NCI-H774 (cell line): ENCODE measurements around the gene KRTAP5-1.

Experiments used
- DNase-seq: peaks from one replicate; lab custom pipeline; 2025; lab: John Stamatoyannopoulos, UW

KRTAP5-1 gene

DNA sequence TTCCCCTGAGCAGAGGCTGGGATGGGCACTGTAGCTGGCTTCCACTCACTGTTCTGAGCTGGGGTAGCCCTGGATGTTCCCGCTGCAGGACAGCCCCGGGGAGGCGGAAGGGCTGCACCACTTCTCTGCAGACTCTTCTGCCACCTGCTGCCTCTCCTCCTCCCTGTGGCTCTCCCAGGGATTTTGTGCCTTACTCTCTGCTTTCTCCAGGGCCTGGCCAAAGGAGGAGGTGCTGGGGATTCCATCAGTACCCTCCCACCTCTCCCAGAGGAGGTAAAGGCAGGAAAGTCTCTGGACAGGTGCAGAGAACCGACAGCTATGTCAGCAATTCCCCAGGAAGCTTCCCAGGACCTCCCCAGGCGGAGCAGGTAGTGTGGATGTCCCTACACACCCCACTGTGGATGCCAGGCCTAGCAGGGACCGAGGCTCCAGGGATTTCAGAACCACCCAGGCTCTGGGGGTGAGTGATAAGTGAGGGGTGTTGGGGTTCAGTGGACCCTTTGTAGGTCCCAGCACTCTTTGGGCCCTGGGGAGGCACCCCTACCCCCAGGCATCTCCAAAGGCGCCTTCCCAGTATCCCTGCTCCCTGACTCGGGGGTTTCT is 24.3 kb downstream of the KRTAP5-1 start:
- no peak for DNase-seq

DNA sequence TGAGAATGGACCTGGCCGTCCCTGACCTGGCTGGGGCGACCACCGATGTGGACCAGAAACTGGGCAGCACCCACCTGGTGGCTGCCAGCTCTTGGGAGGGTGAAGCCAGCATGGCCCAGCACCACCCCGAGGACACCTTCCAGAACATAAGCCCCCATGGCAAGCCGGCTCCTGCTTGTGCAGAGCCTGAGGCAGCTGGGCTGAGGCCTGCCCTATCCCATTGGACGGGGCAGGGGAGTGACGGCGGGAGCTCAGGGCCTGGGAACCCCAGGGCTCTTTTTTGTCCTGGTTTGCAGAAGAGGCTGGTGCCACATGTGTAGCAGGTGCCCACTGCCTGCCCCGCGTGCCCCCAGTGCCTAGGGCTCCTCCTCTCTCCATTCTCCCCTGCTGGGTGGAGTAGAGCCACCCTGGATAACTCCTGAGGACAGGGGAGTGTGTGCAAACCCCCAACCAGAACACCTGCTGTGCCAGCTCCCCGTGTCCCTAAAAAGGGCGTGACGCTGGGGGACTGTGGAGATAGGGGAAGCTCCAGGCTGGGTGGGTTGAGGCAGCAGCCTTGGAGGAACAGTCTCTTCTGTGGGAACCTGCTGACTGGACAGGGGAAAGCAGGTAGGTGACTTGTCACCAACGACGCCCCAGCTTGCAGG is 25.0 kb downstream of the KRTAP5-1 start:
- DNase-seq = no peak

DNA sequence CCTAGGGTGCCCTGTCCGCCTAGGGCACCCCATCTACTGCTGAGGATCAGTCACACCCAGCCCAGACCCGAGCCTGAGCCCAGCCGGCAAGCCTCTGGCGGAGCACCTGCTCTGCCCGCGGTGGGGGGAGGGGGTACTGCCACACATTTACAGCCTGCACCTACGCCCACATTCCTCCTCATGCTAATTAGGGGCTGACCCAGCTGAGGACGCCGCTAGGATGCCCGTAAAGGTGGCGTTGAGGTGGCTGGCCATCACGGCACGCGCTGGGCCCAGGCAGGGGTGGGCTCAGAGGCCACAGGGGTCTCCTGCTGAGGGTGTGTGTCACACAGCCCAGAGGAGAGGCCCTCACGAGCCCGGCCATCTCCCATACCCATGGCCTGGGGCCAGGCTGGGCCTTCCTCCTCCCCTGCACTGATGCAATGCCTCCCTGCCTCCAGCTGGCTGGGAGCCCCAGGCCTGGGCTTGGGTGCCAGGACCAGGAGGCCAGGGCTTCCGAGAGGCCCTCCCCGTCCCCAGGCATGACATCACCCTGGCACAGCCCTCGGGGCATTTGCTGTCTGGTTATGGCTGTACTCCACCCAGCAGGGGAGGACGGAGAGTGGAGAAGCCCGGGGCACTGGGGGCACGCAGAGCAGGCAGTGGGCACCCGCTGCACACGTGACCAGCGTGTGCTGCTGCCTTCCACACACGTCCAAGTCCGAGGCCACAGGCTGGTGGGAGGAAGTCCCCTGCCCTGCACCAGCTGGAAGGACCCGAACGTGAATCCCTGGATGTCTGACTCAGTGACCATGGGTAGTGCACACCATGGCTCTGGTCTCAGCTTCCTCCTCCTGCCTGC is 25.8 kb downstream of the KRTAP5-1 start:
- DNase-seq = no peak

DNA sequence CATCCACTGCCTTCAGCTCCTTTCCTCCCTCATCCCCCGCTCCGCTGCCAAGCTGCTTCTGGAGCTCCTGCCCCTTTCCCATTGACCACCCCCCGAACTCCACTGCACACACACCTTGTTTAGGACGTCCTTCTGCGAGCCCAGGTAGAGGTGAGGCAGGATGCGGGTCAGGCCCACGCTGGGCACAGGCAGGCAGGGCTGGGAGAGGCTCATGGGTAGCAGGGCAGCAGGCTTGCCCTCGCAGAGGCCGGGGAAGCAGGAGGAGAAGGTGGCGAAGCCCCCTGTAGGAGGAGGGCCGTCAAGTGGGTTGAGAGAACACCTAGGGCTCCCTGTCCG is 26.3 kb downstream of the KRTAP5-1 start:
- DNase-seq = no peak

DNA sequence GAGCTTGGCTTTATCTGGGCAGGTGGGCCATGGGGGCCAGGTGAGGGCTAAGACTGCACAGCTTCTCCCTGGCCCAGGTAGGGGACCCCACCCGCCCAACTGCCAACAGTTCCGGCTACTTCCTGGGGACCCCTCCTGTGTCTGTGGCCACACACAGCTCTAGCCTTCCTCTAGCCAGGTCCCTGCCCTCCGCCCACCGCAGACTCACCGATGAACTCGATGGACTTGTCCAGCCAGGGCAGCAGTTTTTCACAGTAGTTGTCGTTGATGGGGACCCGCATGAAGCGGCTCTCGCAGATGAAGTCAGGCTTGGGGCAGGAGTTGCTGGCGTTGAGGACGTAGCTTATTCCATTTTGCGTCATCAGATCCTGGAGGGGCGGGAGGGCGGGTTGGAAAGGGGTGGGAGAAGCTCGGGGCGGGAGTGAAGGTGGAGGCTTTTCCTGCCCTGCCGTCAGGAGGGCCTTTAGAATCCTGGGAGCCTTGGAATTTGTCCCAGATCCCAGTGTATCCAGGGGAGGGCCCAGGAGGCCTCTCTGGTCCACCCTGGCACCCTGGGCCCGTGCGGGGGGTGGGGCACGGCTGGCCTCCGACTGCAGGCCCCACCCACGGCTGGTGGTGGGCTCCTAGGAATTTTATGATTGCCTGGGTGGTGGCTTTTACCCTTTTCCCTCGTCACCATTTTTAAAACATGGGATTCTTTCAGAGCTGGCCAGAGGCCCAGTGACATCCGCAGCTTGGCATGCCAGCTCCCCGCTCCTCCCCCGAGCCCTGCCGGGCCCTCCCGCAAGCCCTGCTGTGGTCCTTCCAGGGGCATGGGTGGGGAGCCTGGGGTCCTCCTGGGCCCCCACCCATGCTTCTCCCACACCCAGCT is 26.9 kb downstream of the KRTAP5-1 start:
- DNase-seq = no peak

DNA sequence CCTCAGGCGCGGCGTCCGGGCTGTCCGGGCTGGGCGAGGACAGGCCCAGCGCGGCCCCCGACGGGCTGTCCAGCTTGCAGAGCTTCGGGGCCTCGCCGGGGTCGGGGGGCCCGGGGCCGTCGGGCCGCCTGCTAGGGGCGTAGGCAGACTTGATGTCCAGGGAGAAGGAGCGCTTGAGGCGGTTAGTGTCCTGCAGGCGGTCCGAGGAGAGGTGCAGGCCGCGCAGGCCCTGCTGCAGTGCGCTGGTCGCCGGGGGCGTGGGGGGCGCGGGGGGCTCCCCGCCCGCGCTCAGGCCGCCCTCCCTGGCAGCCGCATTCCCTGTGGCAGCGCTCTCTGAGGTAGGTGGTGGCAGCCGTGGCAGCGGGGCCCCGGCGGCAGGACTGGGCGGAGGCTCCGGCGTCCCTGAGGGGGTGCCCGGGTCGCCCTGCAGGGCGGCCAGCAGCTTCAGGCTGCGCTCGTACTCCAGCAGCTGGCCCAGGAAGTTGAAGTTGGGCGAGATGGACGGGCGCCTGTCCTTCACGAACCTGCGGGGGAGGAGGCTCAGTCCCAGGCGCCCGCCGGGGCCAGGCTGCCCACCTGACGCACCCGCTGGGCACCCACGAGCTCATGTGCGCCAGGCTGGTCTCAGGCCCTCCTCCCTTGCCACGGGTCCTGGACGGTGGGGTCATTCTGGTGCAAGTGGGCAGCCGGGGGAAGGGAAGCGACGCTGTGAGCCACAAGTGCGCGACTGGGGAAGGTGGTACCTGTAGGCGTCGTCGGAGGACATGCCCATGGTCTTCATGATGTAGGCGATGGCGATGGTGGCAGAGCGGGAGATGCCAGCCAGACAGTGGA is 27.8 kb downstream of the KRTAP5-1 start:
- no peak for DNase-seq

DNA sequence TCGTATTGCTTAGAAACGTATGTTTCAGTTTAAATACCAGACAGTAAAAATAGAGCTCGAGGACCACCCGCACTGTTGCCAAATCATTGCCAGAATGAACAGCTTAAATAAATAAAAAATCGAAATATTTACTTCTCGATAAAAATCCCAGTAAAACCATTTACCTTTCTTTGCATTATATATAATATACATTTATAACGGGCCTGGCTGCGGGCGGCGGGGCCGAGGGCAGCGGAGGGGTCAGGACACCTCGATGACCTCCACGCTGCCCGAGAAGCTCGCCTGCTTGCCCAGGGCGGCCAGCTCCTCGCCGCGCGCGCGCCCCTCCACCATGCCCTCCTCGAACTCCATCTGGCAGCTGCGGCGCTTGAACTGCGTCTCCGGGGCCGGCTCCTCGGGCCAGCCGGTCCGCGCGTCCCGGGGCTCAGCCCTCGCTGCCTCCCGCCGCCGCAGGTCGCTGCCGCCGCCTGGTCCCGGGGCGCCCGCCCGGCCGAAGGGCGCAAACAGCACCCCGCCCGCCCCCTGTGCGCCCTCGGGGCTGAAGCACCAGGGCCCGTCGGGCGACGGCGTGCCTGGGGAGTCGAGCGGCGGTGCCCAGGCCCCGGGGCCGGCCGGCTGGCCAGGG is 28.7 kb downstream of the KRTAP5-1 start:
- no peak for DNase-seq

DNA sequence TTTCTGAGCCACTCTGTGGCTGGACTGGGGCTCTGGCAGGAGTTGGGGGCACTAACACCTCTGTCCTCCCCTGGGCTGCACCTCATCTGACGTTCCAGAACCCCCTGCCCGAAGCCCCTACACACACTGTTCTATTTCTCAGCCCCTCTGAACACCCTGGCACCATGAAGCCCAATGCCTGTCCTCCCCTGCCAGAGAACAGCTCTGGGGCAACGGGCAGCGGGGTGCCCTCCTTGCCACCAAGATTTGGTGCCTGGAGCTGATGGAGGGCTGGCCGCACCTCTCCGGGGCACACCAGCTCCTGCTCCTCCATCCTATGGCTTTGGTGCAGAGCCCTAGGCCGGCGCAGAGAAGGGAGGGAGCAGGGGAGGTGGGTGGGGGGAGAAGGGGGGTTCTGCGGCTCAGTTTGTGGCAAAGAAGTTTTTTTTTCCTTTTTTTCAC is 29.4 kb downstream of the KRTAP5-1 start:
- DNase-seq = no peak

DNA sequence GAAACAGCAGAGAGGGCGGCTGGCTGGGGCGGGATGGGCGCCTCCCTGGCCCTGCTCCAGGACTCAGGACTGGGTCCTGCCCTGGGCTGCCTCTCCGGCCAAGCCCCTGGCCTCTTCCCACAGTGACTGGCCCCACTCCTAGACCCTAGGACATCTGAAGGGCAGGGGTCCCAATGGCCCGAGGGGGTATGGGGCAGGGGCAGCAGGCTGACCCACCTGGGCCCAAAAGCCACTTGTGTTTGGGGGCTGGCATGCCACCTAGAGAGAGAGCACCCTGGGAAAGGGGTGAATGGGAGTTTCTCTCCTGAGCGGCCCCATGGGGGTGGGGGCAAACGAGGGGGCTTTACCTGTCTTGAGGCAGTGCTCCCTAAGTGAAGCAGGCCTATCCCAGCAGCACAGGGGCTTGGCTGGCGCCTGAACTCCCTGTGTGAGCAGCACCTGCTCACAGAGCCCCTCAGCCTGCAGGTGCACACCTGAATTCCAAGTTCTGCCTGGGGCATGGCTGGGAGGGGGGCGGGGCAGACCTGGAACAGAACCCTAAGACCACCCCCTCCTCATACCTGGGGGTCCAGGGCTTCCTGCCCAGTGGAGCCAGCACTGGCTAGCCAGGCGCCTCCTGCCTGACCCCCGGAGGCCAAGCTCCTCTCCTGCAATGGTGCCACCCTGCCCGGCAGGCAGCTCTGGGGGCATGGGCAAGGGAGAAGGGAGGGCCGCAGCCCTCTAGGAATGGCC is 29.9 kb downstream of the KRTAP5-1 start:
- no peak for DNase-seq

DNA sequence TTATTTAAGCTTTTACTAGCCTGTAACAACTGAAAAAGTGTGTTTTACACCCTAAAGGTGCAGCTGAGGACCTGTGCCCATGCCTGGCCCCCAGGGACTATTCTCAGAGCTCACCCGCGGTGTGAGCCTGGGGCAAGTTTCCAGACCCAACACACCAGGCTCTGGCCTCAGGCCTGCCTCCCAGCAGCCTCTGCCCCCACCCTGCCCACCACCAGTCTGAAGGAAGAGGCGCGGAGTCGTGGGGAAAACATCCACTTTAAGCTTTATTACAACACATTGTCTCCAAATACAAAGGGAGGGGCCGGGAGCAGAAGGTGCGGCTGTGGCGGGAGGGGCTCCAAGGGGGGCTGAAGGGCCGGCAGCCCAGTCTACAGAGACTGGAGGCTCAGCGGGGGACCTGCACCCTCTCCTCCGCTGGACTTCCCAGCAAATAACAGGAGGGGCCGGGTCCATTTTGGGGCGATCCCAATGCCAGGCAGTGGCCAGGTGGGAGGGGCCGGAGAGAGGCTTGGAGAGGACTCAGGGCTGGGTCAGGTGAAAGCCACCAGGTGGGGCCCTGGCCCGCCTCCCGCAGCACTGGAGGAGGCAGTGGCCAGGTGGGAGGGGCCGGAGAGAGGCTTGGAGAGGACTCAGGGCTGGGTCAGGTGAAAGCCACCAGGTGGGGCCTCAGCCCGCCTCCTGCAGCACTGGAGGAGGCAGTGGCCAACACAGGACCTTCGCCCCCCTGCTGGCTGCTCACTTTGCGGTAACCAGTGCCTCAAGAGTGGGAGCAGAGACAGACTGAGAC is 31.1 kb downstream of the KRTAP5-1 start:
- DNase-seq = peak; percentile 57

DNA sequence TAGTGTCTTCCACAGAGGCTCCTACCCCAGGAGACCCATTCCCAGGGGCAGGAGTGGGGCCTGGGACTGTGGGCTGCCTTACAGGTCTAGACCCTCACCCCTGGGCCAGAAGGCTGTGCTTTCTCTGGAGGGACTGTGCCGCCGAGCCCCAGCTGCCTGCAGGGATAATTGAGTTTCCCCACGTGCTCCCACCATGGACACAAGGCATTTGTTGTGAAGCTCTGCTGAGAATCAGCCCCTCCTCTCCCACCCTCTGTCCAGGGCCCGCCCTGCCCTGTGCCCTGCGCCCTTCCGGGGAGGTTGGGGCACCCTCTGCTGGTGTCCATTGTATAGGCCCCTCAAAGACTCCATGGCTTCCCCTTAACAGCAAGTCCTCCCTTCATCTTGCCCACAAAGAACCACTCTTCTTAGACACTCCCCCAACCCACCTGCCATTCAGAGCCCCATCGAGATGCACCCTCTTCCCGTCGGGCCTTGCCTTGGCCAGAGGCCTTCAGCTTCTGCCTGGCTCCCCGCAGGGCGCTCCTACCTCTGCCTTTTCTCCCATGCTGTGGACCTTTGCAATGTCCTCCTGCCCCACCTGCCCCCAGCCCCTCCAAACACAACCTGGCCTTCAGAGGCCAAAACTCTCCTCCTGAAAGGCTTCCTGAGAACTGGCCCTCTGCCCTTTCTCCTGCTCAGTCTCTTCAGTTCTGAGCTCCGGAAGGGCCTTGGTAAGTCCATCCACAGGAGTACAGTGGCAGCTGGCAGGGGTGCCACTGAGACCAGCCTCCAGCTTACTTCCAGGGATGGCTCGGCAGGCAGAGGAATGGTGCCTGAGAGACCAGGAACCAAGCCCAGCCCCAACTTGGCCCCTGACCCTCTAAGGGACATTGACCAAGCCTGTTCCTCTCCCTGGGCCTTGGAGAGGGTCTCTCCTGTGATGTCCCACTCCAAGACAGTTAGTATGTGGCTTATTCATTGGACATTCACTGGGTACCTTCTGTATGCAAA is 35.4 kb downstream of the KRTAP5-1 start:
- no peak for DNase-seq

DNA sequence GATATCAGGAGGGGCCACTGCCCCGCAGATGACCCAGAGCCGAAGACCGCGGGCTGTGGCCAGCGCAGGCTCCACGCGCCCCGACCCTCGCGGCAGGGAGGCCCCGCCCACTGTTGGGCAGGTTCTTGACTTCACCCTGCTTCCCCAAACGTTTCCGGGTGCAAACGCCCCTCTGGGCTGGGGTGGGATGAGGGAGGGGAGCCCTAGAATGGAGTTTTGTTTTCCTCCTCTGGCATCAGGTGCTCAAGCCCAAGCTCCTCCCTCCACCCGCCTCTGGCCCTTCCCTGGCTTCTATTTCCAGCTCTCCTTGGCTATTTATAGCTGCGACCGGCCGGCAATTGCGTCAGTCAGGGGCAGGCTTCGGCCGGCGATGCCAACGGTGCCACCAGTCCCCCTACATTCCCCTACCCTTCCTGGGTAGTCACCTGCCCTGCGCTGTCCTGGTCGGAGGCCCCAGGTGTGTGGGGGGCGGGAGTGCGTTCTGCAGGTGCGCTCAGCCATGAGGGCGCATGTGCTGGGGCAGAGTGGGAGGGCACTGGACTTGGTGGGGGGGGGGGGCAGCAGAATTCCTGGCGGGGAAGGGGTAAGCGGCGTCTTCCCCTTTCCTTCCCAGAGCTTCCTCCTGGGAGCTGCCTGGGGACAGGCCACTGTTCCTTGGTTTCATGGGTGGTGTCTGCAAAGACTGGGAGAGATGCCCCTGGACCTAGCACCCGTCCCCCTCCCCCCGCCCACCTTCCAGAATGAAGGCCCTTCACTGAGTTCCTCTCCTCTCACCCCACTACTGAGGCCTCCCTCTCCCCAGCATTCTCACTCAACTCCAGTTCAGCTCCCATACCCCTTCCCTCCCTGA is 36.6 kb downstream of the KRTAP5-1 start:
- DNase-seq = peak; percentile 56

DNA sequence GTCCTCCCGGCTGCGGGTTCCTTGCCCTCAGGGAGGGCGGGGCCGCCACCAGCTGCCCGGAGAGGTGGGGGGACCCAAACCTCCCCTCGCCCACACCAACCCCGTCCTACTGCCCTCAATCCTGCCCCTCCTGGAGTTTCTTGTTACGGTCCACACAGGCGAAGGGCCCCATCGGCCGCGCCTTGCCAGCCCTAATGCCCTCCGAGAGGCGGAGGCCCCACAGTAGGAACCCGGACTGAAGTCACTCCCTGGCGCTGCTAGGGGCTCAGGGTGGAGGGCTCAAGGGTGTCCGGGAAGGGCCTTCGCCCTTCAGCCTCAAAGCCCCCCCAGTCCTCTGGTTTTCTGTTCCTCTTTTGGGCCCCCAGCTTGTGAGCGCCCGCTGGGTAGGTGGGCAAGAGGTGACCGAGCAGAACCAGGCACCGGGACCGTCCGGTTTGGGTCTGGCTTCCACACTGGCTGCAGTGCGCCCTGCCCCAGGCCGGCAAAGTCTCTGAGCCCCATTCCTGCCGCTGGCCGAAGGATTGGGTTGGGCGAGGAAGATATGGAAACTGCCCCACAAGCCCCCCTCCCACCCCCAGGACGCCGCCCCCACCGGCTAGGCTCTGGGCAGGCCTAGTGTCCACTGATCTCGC is 37.5 kb downstream of the KRTAP5-1 start:
- no peak for DNase-seq

DNA sequence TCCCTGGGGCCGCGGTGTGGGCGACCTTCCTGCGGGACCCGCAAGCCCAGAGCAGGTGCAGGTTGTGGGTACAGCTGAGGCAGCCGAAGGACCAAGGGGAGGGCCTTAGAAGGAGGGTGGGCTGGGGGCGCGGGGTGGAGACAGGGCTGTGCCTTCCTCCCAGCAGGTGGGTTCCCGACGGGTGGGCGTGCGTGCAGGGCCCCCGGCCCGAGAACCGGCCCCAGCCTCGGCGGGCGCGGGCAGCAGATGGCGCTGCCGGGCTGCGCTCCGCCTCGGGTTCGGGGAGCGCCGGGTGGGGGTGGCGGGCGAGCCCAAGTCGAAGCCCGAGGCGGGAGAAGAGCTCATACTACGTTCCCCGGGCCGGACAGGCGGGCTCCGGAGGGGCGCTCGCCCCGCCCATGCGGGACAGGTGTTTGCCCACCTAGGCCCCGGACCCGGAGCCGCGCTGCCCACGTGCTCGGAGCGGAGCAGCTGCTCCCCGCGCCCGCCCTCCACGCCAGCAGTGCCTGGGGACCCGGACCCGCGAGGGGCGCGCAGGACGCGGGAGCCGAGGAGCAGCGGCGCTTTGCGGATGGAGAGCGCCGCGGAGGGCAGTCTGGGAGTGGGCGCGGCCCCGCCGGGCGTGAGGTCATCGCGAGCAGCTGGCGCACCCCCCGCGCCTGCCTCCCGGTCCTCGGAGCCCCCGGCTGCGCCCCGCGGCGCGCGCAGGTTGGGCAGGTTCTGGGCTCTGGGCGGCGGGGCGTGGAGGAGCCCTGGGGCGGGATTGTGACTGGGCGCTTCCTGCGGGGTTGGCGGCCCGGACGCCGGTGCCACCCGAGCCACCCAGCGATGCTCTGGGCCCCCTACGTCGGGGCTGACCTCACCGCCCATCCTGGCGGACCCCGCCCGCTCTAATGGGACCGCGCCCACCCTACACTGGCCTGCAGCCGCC is 38.3 kb downstream of the KRTAP5-1 start:
- DNase-seq = peak; percentile 60

DNA sequence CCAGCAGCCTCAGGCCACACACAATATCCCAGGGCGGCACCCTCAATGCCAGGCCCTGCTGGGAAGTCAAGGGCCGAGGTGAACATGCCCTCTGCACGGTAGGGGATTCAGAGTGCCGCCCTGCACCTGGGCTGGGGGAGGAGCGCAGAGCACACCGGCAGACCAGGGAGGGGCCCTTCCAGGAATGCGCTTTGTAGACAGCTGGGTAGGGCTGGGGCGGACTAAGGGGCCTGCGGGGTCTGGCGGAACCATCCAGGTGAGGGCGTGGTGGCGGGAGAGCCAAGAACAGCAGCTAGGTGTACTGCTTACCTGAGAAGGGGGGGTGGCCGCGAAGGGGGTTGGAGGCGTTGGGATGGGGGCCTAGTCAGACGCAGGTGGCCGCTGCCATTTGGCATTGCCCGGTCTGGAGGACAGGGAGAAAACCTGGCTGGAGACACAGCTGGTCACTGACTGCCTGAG is 39.0 kb downstream of the KRTAP5-1 start:
- DNase-seq = no peak
